Embryonic facial prominence (tissue), 1 donor: Measurements from ENCODE around the gene MMP17.
"Not testable (repeated sequence)": the region's sequence is repeated elsewhere in the genome, so short reads cannot be mapped to it uniquely, and the experiment has no call there.

ENCODE experiments used
- DNase-seq: peaks from one replicate; pipeline ENCODE4 v3.0.0-alpha.2; 2016; ENCODE audit errors: extremely low spot score

Gene MMP17

GRCh38 chr12:131799828-131800593 lies 28.2 kb upstream of the MMP17 start:
- no peak for DNase-seq

- DNase-seq = no peak
Observed at GRCh38 chr12:131800594-131801135, 27.5 kb upstream of the MMP17 start.

- DNase-seq = no peak
Observed at GRCh38 chr12:131801254-131801866, 26.8 kb upstream of the MMP17 start.

- no peak for DNase-seq
Observed at GRCh38 chr12:131803961-131804521, 24.2 kb upstream of the MMP17 start.

- no peak for DNase-seq
Observed at GRCh38 chr12:131805421-131805820, 22.8 kb upstream of the MMP17 start.

GRCh38 chr12:131806674-131807073 lies 21.5 kb upstream of the MMP17 start:
- no peak for DNase-seq

GRCh38 chr12:131808744-131809371 lies 19.3 kb upstream of the MMP17 start:
- DNase-seq = no peak

GRCh38 chr12:131809476-131810254 lies 18.5 kb upstream of the MMP17 start:
- DNase-seq = not testable (repeated sequence)

- DNase-seq = no peak
Observed at GRCh38 chr12:131810726-131811125, 17.5 kb upstream of the MMP17 start.

GRCh38 chr12:131815131-131815530 lies 13.1 kb upstream of the MMP17 start:
- DNase-seq = no peak

- no peak for DNase-seq
Observed at GRCh38 chr12:131816495-131816894, 11.7 kb upstream of the MMP17 start.

GRCh38 chr12:131817241-131817640 lies 11.0 kb upstream of the MMP17 start:
- no peak for DNase-seq

- no peak for DNase-seq
Observed at GRCh38 chr12:131818821-131819585, 9.2 kb upstream of the MMP17 start.

GRCh38 chr12:131824450-131824849 lies 3.7 kb upstream of the MMP17 start:
- no peak for DNase-seq

GRCh38 chr12:131825146-131825892 lies 2.9 kb upstream of the MMP17 start:
- DNase-seq = no peak

- DNase-seq = no peak
Observed at GRCh38 chr12:131826097-131826928, 1.9 kb upstream of the MMP17 start.

GRCh38 chr12:131828671-131829355 lies 620 bp downstream of the MMP17 start:
- DNase-seq = no peak

GRCh38 chr12:131829356-131829747 lies 1.2 kb downstream of the MMP17 start:
- DNase-seq = no peak
